ENCODE results near the gene EEF1AKMT3. TPM values are rescaled to one million over a fixed set of nuclear protein-coding genes. Genes with fewer than 3 reads are reported as not detected.
A peak's percentile ranks its signal among the peaks of the same experiment; 100 is the strongest.

EEF1AKMT3 gene
- total RNA-seq, 1 donor = 6.9 TPM

DNA sequence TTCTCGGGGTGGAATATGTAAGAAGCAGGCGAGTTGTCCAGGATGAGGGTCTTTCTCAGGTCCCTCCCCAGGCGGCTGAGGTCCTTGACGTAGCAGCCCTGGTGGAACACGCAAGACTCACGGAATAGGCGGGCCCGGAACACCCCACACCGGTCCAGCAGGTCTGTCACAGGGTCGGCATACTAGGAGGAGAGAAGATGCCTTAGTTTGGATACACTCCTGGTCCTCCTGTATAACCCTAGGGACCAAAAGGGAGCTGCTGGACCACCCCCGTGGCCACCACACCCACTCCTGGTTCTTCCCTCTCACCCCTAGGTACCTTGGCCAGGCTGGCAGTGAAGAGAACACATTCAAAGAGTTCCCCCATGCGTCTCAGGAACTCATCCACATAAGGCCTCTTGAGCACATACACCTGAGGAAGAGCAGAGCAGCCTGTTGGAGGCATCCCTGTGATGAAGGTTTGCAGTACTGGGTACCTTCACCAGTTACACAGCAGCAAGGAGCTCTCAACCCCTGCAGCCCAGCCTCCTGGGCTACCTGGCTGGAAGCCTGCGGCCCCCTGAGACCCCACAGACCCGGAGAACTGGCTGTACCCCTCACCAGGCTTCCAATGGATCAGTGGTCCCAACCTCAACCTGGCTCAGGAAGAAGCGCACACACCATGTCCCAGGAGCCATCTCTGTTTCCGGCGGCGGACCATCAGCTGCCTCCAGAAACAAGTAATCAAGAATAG lies 51.7 kb downstream of the EEF1AKMT3 start:
- TF ChIP-seq, protein P1, sequence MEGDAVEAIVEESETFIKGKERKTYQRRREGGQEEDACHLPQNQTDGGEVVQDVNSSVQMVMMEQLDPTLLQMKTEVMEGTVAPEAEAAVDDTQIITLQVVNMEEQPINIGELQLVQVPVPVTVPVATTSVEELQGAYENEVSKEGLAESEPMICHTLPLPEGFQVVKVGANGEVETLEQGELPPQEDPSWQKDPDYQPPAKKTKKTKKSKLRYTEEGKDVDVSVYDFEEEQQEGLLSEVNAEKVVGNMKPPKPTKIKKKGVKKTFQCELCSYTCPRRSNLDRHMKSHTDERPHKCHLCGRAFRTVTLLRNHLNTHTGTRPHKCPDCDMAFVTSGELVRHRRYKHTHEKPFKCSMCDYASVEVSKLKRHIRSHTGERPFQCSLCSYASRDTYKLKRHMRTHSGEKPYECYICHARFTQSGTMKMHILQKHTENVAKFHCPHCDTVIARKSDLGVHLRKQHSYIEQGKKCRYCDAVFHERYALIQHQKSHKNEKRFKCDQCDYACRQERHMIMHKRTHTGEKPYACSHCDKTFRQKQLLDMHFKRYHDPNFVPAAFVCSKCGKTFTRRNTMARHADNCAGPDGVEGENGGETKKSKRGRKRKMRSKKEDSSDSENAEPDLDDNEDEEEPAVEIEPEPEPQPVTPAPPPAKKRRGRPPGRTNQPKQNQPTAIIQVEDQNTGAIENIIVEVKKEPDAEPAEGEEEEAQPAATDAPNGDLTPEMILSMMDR (IDR thresholded peaks at IDR 0.05; ENCODE audit: insufficient read depth, low read depth, low read length) = no peak
- H3K4me3 ChIP-seq (ENCODE audit: low read depth, low read length) = no peak overlapping the region
- DNase-seq (ENCODE audit: low read depth) = no peak

DNA sequence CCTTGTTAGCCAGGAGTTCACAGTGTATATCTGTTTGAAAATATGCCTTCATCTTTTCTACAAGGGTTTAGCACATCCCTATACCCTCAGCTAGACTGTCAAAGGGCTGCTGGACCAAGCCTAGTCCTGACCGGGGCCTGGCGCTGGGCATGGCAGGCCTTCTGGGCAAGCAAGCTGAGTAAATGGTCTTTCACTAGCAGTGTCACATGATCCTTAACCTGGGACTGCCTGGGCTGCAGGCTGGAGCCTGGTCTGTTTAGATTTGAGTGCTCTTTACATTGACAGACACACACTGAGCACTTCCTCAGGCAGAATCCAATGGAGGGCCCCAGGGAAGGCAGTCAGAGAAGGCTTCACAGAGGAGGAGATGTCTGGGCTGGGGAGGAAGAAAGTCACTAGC lies 53.0 kb downstream of the EEF1AKMT3 start:
- DNase-seq (ENCODE audit: low read depth) = no peak
- TF ChIP-seq, protein P1 (IDR thresholded peaks at IDR 0.05; ENCODE audit: insufficient read depth, low read depth, low read length) = no peak
- H3K4me3 ChIP-seq (ENCODE audit: low read depth, low read length) = no peak overlapping the region

DNA sequence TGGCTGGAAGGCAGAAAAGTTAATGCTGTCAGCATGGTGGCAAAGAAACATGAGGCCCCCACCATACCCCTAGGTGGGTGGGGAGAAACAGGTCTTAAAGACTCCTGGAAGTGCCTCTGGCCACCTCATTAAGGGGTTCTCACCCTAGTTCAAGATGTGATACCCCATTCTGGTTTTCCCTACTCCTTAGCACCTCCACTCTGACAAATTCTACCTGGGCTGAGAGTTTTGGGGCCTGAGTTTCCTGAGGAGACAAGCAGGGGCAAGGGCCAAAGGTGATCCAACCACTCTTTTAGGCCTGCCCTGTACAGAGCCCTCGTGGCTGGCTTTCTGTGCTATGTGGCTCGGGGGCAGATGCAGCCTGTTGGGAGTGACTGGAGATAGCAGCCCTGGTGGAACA lies 54.0 kb downstream of the EEF1AKMT3 start:
- H3K4me3 ChIP-seq (ENCODE audit: low read depth, low read length) = no peak overlapping the region
- TF ChIP-seq, protein P1 (IDR thresholded peaks at IDR 0.05; ENCODE audit: insufficient read depth, low read depth, low read length) = no peak
- DNase-seq (ENCODE audit: low read depth) = no peak

- no peak overlapping the region for H3K4me3 ChIP-seq (ENCODE audit: low read depth, low read length)
- TF ChIP-seq, protein P1 (IDR thresholded peaks at IDR 0.05; ENCODE audit: insufficient read depth, low read depth, low read length) = no peak
- DNase-seq (ENCODE audit: low read depth) = no peak
Measured at GRCh38 chr12:57826966-57827365, 54.6 kb downstream of the EEF1AKMT3 start.

GRCh38 chr12:57829025-57829777 lies 56.8 kb downstream of the EEF1AKMT3 start:
- H3K4me3 ChIP-seq (ENCODE audit: low read depth, low read length) = no peak overlapping the region
- TF ChIP-seq, protein P1 (IDR thresholded peaks at IDR 0.05; ENCODE audit: insufficient read depth, low read depth, low read length) = no peak
- DNase-seq (ENCODE audit: low read depth) = no peak

DNA sequence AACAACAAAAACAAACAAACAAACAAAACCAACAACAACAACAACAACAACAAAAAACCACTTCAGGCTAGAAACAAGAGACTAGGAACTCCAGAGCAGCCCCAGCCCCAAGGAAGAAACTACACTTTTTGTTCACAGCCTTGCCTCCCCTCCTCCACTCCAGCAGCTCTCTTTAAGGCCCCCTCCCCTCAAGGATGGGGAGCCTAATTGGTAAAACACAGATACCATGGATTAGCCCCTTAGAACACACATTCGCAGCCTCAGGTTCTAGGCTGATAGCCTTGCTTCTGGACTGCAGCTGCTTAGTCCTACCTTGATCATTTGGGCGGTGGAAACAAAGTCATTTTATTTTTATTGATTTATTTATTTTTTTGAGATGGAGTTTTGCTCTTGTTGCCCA lies 58.0 kb downstream of the EEF1AKMT3 start:
- no peak for DNase-seq (ENCODE audit: low read depth)
- TF ChIP-seq, protein P1 (IDR thresholded peaks at IDR 0.05; ENCODE audit: insufficient read depth, low read depth, low read length) = no peak
- no peak overlapping the region for H3K4me3 ChIP-seq (ENCODE audit: low read depth, low read length)

Small RNAs within 50 kb of the gene (small RNA-seq; reads per million reads assigned to genes)
- gene MIR26A2 (2.7 reads per million, percentile 65 among the genes with 10 or more reads in this experiment), gene RNU6-1083P (not detected)

Other genes starting within 250 kb of the EEF1AKMT3 start
- 4.8 and 6.9 TPM in 2 replicates for gene MBD6, start 249.8 kb upstream of the EEF1AKMT3 start, total RNA-seq
- 111 and 120 TPM in 2 replicates for gene DCTN2, start 225.4 kb upstream of the EEF1AKMT3 start, total RNA-seq
- gene KIF5A, start 222.6 kb upstream of the EEF1AKMT3 start, total RNA-seq = 0.86 and 1.3 TPM in 2 replicates
- 21.3 and 33.2 TPM in 2 replicates for gene PIP4K2C, start 181.4 kb upstream of the EEF1AKMT3 start, total RNA-seq
- gene DTX3, start 167.8 kb upstream of the EEF1AKMT3 start, total RNA-seq = 19.0 and 22.9 TPM in 2 replicates
- gene ARHGEF25, start 161.2 kb upstream of the EEF1AKMT3 start, total RNA-seq = 28.0 and 48.4 TPM in 2 replicates
- gene B4GALNT1, start 139.4 kb upstream of the EEF1AKMT3 start, total RNA-seq = 3.0 and 5.2 TPM in 2 replicates
- gene OS9, start 78.5 kb upstream of the EEF1AKMT3 start, total RNA-seq = 95.3 and 98.0 TPM in 2 replicates
- gene AGAP2, start 33.9 kb upstream of the EEF1AKMT3 start, total RNA-seq = 0.32 and 0.43 TPM in 2 replicates
- gene TSPAN31, start 27.6 kb upstream of the EEF1AKMT3 start, total RNA-seq = 39.9 and 62.2 TPM in 2 replicates
- 226 and 299 TPM in 2 replicates for gene CDK4, start 20.3 kb upstream of the EEF1AKMT3 start, total RNA-seq
- 2.6 and 3.5 TPM in 2 replicates for gene MARCHF9, start 17.5 kb upstream of the EEF1AKMT3 start, total RNA-seq
- gene CYP27B1, start 5.5 kb upstream of the EEF1AKMT3 start, total RNA-seq = 0.97 and 3.0 TPM in 2 replicates
- gene METTL1, start 509 bp upstream of the EEF1AKMT3 start, total RNA-seq = 5.2 and 7.4 TPM in 2 replicates
- gene TSFM, start 10.2 kb downstream of the EEF1AKMT3 start, total RNA-seq = 19.0 and 25.5 TPM in 2 replicates
- 2.9 and 4.3 TPM in 2 replicates for gene AVIL, start 46.1 kb downstream of the EEF1AKMT3 start, total RNA-seq
- gene CTDSP2, start 74.1 kb downstream of the EEF1AKMT3 start, total RNA-seq = 64.8 and 76.0 TPM in 2 replicates
- 7.1 and 9.9 TPM in 2 replicates for gene ATP23, start 169.0 kb downstream of the EEF1AKMT3 start, total RNA-seq